ENCODE results near the gene PTTG1.

DNA sequence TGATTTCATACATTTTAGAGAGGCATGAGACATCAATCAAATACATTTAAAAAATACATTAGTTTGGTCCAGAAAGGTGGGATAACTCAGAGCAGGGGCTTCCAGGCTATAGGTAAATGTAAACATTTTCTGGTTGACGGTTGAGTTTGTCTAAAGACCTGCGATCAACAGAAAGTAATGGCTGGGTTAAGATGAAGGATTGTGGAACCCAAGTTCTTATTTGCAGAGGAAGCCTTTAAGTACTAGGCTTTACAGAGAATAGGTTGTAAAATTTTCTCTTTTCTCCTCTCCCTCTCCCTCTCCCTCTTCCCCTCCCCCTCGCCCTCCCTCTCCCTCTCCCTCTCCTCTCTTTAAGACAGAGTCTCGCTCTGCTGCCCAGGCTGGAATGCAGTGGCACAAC, 50.8 kb downstream of the PTTG1 start:
- TF ChIP-seq, protein P1, sequence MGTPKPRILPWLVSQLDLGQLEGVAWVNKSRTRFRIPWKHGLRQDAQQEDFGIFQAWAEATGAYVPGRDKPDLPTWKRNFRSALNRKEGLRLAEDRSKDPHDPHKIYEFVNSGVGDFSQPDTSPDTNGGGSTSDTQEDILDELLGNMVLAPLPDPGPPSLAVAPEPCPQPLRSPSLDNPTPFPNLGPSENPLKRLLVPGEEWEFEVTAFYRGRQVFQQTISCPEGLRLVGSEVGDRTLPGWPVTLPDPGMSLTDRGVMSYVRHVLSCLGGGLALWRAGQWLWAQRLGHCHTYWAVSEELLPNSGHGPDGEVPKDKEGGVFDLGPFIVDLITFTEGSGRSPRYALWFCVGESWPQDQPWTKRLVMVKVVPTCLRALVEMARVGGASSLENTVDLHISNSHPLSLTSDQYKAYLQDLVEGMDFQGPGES (IDR thresholded peaks at IDR 0.05; ENCODE audit: low read depth, low read length) = no peak
- no peak for TF ChIP-seq SIN3A (IDR thresholded peaks at IDR 0.05; ENCODE audit: borderline replicate concordance, low read depth, low read length)
- TF ChIP-seq, protein P2, sequence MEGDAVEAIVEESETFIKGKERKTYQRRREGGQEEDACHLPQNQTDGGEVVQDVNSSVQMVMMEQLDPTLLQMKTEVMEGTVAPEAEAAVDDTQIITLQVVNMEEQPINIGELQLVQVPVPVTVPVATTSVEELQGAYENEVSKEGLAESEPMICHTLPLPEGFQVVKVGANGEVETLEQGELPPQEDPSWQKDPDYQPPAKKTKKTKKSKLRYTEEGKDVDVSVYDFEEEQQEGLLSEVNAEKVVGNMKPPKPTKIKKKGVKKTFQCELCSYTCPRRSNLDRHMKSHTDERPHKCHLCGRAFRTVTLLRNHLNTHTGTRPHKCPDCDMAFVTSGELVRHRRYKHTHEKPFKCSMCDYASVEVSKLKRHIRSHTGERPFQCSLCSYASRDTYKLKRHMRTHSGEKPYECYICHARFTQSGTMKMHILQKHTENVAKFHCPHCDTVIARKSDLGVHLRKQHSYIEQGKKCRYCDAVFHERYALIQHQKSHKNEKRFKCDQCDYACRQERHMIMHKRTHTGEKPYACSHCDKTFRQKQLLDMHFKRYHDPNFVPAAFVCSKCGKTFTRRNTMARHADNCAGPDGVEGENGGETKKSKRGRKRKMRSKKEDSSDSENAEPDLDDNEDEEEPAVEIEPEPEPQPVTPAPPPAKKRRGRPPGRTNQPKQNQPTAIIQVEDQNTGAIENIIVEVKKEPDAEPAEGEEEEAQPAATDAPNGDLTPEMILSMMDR (IDR thresholded peaks at IDR 0.05) = no peak
- TF ChIP-seq EZH2phosphoT487 (IDR thresholded peaks at IDR 0.05; ENCODE audit: borderline replicate concordance, low read depth) = no peak
- TF ChIP-seq MEF2A (IDR thresholded peaks at IDR 0.05; ENCODE audit: borderline replicate concordance, low read depth) = no peak
- no peak for TF ChIP-seq SMC3 (IDR thresholded peaks at IDR 0.05; ENCODE audit: low read depth, low read length)
- no peak for TF ChIP-seq TAF1 (IDR thresholded peaks at IDR 0.05; ENCODE audit: borderline replicate concordance, low read depth, low read length)
- TF ChIP-seq, protein P3, sequence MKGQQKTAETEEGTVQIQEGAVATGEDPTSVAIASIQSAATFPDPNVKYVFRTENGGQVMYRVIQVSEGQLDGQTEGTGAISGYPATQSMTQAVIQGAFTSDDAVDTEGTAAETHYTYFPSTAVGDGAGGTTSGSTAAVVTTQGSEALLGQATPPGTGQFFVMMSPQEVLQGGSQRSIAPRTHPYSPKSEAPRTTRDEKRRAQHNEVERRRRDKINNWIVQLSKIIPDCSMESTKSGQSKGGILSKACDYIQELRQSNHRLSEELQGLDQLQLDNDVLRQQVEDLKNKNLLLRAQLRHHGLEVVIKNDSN (IDR thresholded peaks at IDR 0.05; ENCODE audit: borderline replicate concordance, low read depth) = no peak
- TF ChIP-seq, protein P4, sequence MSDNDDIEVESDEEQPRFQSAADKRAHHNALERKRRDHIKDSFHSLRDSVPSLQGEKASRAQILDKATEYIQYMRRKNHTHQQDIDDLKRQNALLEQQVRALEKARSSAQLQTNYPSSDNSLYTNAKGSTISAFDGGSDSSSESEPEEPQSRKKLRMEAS (IDR thresholded peaks at IDR 0.05; ENCODE audit: low read depth) = no peak

Data from SK-N-SH (cell line).